Activated CD8-positive, alpha-beta memory T cell treated with anti-CD3 and anti-CD28 coated beads, Interleukin-2, amount 50 U/mL, for 24 hours (primary cell): Measurements from ENCODE around the gene C4orf36.

Experiments
- DNase-seq: peaks from one replicate; pipeline ENCODE4 v3.0.0-alpha.2; 2020; ENCODE audit errors: extremely low read depth

Gene C4orf36, protein sequence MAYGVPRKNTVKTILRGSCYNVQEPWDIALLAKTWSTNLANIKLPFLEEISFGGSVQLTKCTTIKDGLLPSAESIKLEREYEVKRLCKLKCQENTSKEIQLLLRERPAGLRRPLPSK

GRCh38 chr4:86891762-86892635 lies at the start of gene C4orf36:
TSS of gene C4orf36 (minus strand) at chr4:86892422. CDS start at chr4:86891520, 902 bp downstream.
- no peak for DNase-seq

- DNase-seq: no peak
These were observed 48.8 kb upstream of the C4orf36 start for GRCh38 chr4:86940920-86941460.

DNA sequence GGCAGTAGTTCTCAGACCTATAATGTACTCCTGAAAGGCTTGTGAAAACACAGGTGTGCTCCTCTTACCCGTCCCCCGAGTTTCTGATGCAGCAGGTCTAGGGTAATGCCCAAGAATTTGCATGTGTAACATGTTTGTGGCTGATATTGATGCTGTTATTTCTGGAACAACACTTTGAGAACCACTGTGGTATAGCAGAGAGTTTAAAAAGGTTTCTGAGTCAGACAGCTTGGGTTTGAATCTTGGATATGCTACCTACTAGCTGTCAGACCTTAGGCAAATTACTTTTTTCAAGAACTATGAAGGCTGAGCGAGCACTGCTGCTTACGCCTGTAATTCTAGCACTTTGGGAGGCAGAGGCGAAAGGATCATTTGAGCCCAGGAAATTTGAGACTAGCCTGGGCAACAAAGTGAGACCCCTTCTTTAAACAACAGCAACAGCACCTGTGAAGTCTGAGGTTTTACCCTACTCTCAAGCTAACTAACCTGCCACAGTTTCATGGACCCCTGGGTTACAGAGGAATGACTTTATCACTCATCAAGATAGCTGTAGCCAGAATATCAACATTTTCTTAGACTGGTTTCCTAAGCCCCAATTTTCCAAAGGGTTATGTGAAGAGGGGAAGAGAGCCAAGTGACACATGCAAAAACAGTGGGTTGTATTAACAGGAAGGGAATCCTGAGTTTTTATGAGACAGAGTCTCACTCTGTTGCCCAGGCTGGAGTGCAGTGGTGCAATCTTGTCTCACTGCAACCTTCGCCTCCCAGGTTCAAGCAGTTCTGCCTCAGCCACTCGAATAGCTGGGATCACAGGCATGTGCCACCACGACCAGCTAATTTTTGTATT lies 47.7 kb upstream of the C4orf36 start:
- no peak for DNase-seq

DNA sequence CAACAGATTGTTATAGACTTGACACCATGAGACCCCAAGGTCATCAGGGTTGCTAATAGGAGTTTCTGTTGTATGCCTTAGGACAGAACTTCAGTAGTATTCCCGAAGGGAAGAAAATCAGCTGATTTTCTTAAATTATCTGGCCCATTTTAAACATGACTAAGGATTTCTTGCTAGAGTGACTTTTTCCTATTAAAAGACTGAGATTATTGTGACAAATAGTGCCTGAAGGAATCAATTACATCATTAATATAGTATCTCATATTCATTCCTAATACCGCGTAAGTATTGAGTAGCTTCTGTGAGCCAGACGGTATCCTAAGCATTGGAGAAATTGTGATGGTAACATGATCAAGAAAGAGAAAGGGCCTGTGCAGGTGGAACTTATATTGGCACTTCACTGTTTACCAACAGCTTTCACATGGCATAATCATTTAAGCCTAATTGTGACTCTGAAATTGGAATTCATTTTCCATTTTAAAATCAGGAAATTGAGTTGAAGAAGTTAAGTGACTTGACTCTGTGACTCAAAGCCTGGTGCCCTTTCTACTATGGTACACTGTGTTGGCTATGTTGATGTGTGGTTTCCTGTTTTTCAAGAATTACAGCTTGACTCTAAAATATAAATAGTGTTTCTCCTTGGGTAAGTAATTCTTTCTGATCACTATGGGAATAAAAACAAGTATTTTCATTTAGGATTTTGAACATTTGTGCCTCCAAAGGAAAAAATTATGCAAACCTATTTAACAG lies 46.7 kb upstream of the C4orf36 start:
- DNase-seq: no peak

- peak; percentile 55 for DNase-seq
These were observed 43.9 kb upstream of the C4orf36 start for GRCh38 chr4:86935853-86936733.

GRCh38 chr4:86935566-86935852 lies 43.3 kb upstream of the C4orf36 start:
- no peak for DNase-seq

DNA sequence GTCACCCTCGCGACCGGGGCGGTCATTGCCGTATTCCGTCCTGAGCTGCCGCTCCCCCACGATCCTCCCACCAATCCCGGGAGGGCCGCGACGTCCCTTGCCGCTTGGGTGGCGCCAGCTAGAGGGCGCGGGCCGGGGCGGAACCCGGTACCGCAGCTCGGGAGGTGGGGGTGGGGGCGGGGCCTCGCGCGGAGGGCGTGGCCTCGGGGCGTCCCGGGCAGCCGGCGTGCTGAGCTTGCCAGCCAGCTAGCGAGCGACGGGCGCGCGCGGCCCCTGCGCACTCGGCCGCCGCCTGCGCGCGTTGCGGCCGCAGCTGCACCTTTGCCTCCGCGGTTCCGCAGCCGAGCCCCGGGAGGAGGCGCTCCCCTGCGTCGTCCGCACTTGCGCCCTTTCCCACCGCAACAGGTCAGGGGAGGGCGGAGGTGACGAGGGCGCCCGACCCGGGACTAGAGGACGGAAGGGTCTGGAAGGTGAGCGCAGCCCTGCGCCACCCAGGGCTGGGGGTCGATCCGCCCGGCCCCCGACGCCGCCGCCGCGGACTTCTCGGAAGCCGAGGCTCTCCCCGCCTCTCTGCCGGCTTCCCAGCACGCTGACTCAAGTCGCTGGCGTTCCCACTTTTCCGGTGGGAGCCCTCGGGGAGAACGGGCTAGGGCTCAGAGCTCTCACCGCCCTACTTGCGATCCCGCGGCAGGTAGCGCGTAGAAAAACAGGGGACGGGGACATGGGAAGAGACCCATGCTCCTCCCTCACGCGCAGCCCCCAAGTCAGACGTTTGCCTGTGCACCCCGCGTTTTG lies 42.7 kb upstream of the C4orf36 start, which contains the start of gene AFF1:
AFF1 (plus strand) TSS at position 241 of the 795 bp plus-strand sequence. CDS start 13,523 bp downstream, outside the sequence.
- peak; percentile 64 for DNase-seq

DNA sequence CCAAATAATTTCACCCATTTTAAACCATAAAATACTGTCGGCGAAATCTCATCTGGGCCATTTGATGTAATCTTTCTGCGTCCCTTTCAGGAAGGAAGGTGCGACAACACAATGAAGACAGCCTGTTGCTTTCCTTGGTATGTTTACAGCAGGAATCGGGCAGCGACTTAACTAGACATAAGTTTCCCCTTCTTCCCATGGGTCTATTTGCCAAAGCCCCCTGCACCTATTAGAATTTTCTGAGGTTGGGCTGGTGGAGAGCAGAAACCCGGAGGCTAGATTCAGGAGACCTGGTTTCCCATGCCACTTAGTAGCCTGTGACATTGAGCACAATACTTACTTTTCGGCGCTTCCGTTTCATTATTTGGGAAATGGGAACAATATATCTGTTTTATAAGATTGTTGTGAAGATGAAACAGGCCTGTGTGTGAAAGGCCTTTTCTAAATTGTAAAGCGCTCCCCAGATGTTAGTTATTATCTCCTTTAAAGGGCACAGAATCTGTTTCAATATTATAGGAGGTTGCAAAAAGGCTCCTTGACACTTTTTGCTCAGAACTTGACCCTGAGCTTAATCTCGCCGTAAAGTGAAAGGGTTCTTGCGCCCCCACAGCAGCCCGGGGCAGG lies 42.0 kb upstream of the C4orf36 start:
- no peak for DNase-seq

GRCh38 chr4:86928400-86929255 lies 36.4 kb upstream of the C4orf36 start:
- no peak for DNase-seq

GRCh38 chr4:86927843-86928395 lies 35.7 kb upstream of the C4orf36 start:
- no peak for DNase-seq

- DNase-seq: no peak
These were observed 34.3 kb upstream of the C4orf36 start for GRCh38 chr4:86926435-86927086.

GRCh38 chr4:86924811-86925210 lies 32.6 kb upstream of the C4orf36 start:
- DNase-seq: no peak

- DNase-seq: no peak
These were observed 29.5 kb upstream of the C4orf36 start for GRCh38 chr4:86921608-86922252.

- no peak for DNase-seq
These were observed 27.5 kb upstream of the C4orf36 start for GRCh38 chr4:86919561-86920223.

DNA sequence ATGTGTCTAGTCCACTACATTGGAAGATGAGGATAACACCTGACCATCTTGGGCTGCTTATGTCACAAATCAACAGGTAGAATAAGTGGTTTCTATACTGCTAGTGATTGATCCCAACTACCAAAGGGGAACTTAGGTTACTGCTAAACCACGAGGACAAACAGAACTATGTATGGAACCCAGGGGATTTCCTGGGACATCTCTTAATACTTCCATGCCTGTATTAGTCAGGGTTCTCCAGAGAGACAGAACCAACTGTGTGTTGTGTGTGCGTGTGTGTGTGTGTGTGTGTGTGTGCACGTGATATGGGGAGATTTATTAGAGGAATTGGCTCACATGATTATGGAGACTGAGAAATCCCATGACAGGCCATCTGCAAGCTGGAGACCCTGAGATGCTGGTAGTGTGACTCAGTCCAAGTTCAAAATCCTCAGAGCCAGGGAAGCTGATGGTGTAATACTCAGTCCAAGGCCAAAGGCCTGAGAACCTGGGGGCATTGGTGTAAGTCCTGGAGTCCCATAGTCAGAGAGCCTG lies 26.4 kb upstream of the C4orf36 start:
- DNase-seq: no peak
